ENCODE measurements around the gene ZNF189.

ZNF189 gene

DNA sequence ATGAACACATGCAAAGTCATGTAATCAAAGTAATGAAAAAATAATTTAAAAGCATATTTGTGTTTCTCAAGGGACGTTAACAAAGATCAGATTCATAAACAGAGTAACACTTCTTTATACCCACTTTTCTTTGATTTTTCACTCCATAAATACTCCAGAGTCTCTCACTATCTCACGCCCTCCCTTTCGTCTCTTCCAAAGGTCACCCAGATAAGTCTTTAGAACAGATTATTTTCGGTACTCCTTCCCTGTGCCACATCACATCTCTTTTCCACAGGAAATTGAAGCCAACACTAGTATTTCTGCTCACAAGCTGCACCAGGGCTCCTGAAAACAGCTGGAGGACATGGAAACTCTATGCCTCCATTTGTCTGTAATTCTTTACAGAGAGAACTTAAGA, 52.3 kb downstream of the ZNF189 start:
- no peak for DNase-seq (ENCODE audit: low read depth)

DNA sequence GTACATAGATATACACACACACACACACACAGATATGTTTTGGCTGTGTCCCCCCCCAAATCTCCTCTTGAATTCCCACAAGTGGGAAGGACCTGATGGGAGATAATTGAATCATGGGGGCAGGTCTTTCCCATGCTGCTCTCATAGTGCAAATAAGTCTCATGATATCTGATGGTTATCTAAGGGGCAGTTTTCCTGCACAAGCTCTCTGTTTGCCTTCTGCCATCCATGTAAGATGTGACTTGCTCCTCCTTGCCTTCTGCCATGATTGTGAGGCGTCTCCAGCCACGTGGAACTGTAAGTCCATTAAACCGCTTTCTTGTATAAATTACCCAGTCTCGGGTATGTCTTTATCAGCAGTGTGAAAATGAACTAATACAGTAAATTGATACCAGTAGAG, 52.8 kb downstream of the ZNF189 start:
- DNase-seq (ENCODE audit: low read depth) = no peak

DNA sequence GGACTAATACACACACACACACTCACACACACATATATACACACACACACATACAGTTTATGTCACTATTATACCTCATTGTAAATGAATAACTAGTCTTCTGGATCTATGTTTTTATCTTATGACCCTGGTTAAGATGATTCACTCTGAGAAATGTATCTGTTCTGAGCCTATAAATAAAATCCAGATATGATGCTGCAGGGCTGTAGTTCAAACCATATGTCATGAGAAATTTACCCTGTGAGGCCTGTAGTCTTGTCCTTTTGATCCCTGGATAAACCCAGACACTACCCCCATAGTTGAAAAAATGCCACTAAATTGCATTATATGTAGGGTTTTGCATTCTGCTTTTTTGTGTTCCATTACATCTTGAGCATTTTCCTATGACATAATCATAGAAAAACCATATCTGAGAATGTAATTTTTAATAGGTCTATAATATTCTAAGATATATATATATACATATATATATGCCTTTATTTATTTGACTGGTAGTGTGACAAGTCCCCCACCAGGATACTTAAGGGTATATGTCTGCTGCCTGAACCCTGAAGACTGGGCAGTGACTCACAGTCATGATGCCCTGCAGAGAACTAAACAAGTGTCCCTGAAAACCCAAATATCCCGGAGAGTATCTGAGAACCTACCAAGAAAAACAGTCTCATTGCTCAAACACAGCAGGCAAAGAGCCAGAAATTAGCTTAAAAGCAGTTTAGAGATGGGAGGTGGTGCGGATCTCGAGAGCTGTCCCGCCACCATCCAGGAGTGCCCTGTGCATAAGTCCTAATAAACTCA, 55.3 kb downstream of the ZNF189 start:
- no peak for DNase-seq (ENCODE audit: low read depth)

DNA sequence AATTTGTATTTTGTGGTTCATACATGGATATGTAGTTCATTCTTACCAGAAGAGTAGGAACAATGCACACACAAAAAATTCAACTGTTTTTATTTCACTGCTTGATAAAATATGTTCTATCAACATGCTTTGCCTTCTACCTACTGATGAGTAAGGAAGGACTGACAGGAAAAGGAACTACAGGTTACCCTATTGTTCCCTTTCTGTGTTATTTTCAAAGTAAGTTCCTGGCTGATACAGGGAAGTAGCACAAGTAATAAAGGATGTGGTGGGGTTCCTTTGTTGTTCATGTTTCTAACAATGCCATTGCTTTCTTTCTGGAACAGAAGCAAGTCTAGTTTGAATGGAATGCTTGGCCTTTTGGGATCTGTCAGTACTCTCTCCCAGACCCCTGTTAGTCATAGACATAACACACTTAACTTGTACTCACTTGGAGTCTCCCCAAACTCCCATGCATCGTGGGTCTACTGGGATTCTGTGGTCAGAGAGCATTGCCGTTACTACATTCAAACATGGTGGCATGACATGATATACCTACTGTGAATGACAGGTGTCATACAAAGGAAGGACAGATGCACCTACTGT, 57.1 kb downstream of the ZNF189 start:
- DNase-seq (ENCODE audit: low read depth) = no peak

DNA sequence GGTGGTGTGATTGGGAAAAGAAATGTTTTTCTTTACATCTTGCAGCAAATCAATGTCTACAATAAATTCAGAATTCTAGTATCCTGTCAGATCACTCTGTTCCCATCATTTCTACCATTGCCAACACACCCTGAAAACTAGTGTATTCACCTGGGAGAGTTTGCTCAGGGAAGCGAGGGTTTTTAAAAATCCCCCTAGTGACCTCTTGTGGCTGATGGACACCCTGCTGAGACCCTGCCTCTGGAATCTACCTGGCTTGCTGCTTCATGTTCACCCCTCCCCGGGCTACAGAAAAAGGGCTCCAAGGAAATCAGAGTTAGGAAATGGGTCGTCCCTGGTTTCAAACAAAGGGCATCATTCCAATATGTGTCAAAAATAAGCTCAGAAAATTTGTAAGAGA, 58.4 kb downstream of the ZNF189 start:
- DNase-seq (ENCODE audit: low read depth) = no peak

DNA sequence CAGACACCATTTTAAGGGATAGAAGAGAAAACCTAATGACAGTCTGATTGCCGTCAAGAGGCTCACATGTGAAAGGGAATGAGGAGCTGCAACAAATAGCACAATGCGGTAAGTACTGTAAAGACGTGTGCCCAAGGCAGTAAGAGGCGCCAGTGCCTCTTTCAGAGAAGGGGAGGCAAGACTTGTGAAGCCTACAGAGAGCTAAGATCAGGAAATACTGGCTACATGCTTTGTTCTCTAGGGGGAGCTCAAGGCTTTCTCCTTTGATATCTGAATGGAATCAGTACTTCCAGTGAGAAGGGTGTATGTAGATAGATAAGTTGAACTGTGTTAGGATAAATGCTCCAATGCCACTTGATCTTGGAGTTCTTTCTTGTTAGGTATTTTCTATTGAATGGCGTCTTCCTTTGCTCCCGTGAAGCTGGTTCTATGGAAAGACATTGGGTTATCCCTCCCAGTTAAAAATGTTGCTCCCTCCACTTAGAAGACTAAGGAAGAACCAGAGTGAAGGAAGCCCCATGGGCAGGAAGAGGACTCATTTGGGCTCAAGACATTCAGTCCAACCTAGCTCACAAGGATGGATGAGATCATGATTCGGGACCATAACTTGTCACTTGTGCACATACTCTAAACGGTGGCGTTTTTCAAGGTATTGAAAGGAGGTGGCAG, 60.4 kb downstream of the ZNF189 start:
- DNase-seq (ENCODE audit: low read depth) = no peak
